WTC11 (cell line): ENCODE results near the gene GPX4. TPM values are rescaled to one million over a fixed set of nuclear protein-coding genes. Genes with fewer than 3 reads are reported as not detected.

ENCODE experiments used
- ATAC-seq: fragments of 200-7000 bp; cut with Tn5 transposase; 2 replicates; pipeline ENCODE4 v1.10.0; 2021; ENCODE audit warnings: mild to moderate bottlenecking, moderate library complexity
- CTCF ChIA-PET: fragments of 300-600 bp; sonication (Branson Sonifier 250); formaldehyde crosslinking; loops from one replicate; lab custom pipeline; 2021; ENCODE audit warnings: antibody characterized with exemption; lab: Charles Lee
- POLR2A ChIA-PET: fragments of 350-600 bp; sonication (Branson Sonifier 250); formaldehyde crosslinking; loops from one replicate; lab custom pipeline; 2021; ENCODE audit warnings: antibody characterized with exemption; lab: Charles Lee
- DNase-seq: peaks from one replicate; pipeline ENCODE4 v3.0.0; 2021; ENCODE audit warnings: low spot score
- H3K27ac Mint-ChIP-seq: 2 replicates; pipeline ENCODE4 v1.8.0; 2021; ENCODE audit warnings: mixed read lengths
- H3K27me3 Mint-ChIP-seq: 2 replicates; pipeline ENCODE4 v1.8.0; 2021; ENCODE audit warnings: low read depth, mild to moderate bottlenecking, moderate library complexity, mixed read lengths
- H3K36me3 Mint-ChIP-seq: 2 replicates; pipeline ENCODE4 v1.8.0; 2021; ENCODE audit warnings: mixed read lengths
- H3K4me1 Mint-ChIP-seq: 2 replicates; pipeline ENCODE4 v1.8.0; 2022; ENCODE audit warnings: mixed read lengths
- H3K4me3 Mint-ChIP-seq: 2 replicates; pipeline ENCODE4 v1.8.0; 2021; ENCODE audit warnings: mild to moderate bottlenecking, moderate library complexity, mixed read lengths
- H3K9me3 Mint-ChIP-seq: 2 replicates; pipeline ENCODE4 v1.8.0; 2021; ENCODE audit warnings: mixed read lengths
- AFF4 ChIP-seq: sonication (generic); formaldehyde crosslinking; IDR thresholded peaks from 2 replicates; pipeline ENCODE4 v1.8.1; 2023; ENCODE audit warnings: mild to moderate bottlenecking, missing genetic modification reagents, borderline replicate concordance
- ATF3 ChIP-seq: sonication (generic); formaldehyde crosslinking; conservative IDR thresholded peaks from 2 replicates; pipeline ENCODE4 v1.8.1; 2022; ENCODE audit warnings: mild to moderate bottlenecking, missing genetic modification reagents
- CTCF ChIP-seq: fragments of 200-600 bp; IDR thresholded peaks from 2 replicates; pipeline ENCODE4 v1.8.0; 2022; ENCODE audit warnings: antibody characterized with exemption
- E2F5 ChIP-seq: sonication (generic); formaldehyde crosslinking; IDR thresholded peaks from 2 replicates; pipeline ENCODE4 v1.8.1; 2022; ENCODE audit warnings: mild to moderate bottlenecking, moderate library complexity, missing genetic modification reagents
- FOXJ3 ChIP-seq: sonication (generic); formaldehyde crosslinking; IDR thresholded peaks from 2 replicates; pipeline ENCODE4 v1.9.0; 2021; ENCODE audit warnings: missing genetic modification reagents, mild to moderate bottlenecking, borderline replicate concordance
- FOXK1 ChIP-seq: sonication (generic); formaldehyde crosslinking; IDR thresholded peaks from 2 replicates; pipeline ENCODE4 v1.8.0; 2022; ENCODE audit warnings: mild to moderate bottlenecking, moderate library complexity, missing genetic modification reagents
- FOXP1 ChIP-seq: sonication (generic); formaldehyde crosslinking; IDR thresholded peaks from 2 replicates; pipeline ENCODE4 v1.8.0; 2022; ENCODE audit warnings: missing genetic modification reagents, mild to moderate bottlenecking, moderate library complexity, borderline replicate concordance
- GTF2I ChIP-seq: fragments of 250-450 bp; sonication (Bioruptor Pico); conservative IDR thresholded peaks from 2 replicates; pipeline ENCODE4 v1.4.0; 2021; ENCODE audit warnings: mild to moderate bottlenecking
- MAX ChIP-seq: sonication (generic); formaldehyde crosslinking; IDR thresholded peaks from 2 replicates; pipeline ENCODE4 v1.8.0; 2022; ENCODE audit warnings: mild to moderate bottlenecking, missing genetic modification reagents
- RELA ChIP-seq: sonication (generic); formaldehyde crosslinking; IDR thresholded peaks from 2 replicates; pipeline ENCODE4 v1.8.1; 2022; ENCODE audit warnings: missing genetic modification reagents, mild to moderate bottlenecking, borderline replicate concordance
- SP1 ChIP-seq: sonication (generic); formaldehyde crosslinking; conservative IDR thresholded peaks from 2 replicates; pipeline ENCODE4 v1.8.1; 2022; ENCODE audit warnings: missing genetic modification reagents
- TCF7 ChIP-seq: sonication (generic); formaldehyde crosslinking; IDR thresholded peaks from 2 replicates; pipeline ENCODE4 v1.8.0; 2022; ENCODE audit warnings: mild to moderate bottlenecking, low read depth, missing genetic modification reagents, moderate library complexity
- ZNF281 ChIP-seq: sonication (generic); formaldehyde crosslinking; IDR thresholded peaks from 2 replicates; pipeline ENCODE4 v1.8.0; 2023; ENCODE audit warnings: mild to moderate bottlenecking, missing genetic modification reagents
- ZNF423 ChIP-seq: fragments of 250-450 bp; sonication (Bioruptor Pico); IDR thresholded peaks from 2 replicates; pipeline ENCODE4 v2.1.2; 2022; ENCODE audit warnings: mild to moderate bottlenecking, moderate library complexity
- total RNA-seq: library from RNA; stranded (reverse); gene quantifications from 3 replicates; pipeline ENCODE4 v1.2.3, GENCODE V29; 2021

GPX4 gene
- total RNA-seq, 1 experiment from 2014 or later, result 363 TPM

- POLR2A ChIA-PET, result interaction anchor here (0.7 to 1.0 kb wide), 2 partner anchors 10 to 71 kb away, joined by 3 to 4 read pairs; partner anchors contain the start of gene ABCA7
- H3K36me3 Mint-ChIP-seq, result no peaks in the 10 kb centered on the region
- peaks cover 2% of the 10 kb centered on the region; the same call in 1 of the 2 replicates for H3K4me1 Mint-ChIP-seq
- TF ChIP-seq TCF7 (CRISPR knock-in tag) (no peak), FOXJ3 (CRISPR knock-in tag) (no peak)
- DNase-seq (no peak), ATAC-seq (no peak)
- H3K27ac Mint-ChIP-seq, result no peak overlapping the region
- H3K27me3 Mint-ChIP-seq, result no peaks in the 10 kb centered on the region
- no peaks in the 10 kb centered on the region for H3K9me3 Mint-ChIP-seq
- CTCF ChIA-PET, result interaction anchor here (0.6 to 3.0 kb wide), 18 partner anchors 8 to 133 kb away, joined by 3 to 69 read pairs (median 20); partner anchors contain the start of genes ARHGAP45, GPX4 and POLR2E
- no peak overlapping the region for H3K4me3 Mint-ChIP-seq
Observed at GRCh38 chr19:1111641-1112267, 8.0 kb downstream of the GPX4 start.

- no peaks in the 10 kb centered on the region for H3K27me3 Mint-ChIP-seq
- ChIA-PET POLR2A (interaction anchor here (0.7 to 1.1 kb wide), 4 partner anchors 9 to 126 kb away, joined by 3 to 4 read pairs (median 4); partner anchors contain the start of genes ABCA7 and CBARP), CTCF (interaction anchor here (0.6 to 3.0 kb wide), 49 partner anchors 8 to 157 kb away, joined by 3 to 69 read pairs (median 7); partner anchors contain the start of genes ABCA7, ARHGAP45, CBARP and CIRBP)
- ATAC-seq (peak; percentile 57), DNase-seq (peak; percentile 84)
- H3K9me3 Mint-ChIP-seq, result no peaks in the 10 kb centered on the region
- H3K4me3 Mint-ChIP-seq, result no peak overlapping the region
- H3K36me3 Mint-ChIP-seq, result no peaks in the 10 kb centered on the region
- TF ChIP-seq RELA (0 out of 2 replicates have a peak, but pooled peaks have one; percentile 37), MAX (CRISPR knock-in tag) (0 out of 2 replicates have a peak, but pooled peaks have one; percentile 20), FOXP1 (CRISPR knock-in tag) (peak; percentile 64; the same call in 1 of the 2 replicates), AFF4 (CRISPR knock-in tag) (no peak), ATF3 (CRISPR knock-in tag) (no peak)
- peaks cover 2% of the 10 kb centered on the region; the same call in 1 of the 2 replicates for H3K4me1 Mint-ChIP-seq
- no peak overlapping the region; the same call in 1 of the 2 replicates for H3K27ac Mint-ChIP-seq
Observed at GRCh38 chr19:1112268-1113029, 8.7 kb downstream of the GPX4 start.

- no peaks in the 10 kb centered on the region for H3K27me3 Mint-ChIP-seq
- CTCF ChIA-PET, result interaction anchor here (0.6 to 3.0 kb wide), 53 partner anchors 9 to 156 kb away, joined by 3 to 69 read pairs (median 6); partner anchors contain the start of genes ABCA7, ARHGAP45, ATP5F1D and CBARP
- POLR2A ChIA-PET, result interaction anchor here (0.8 to 1.1 kb wide), 4 partner anchors 10 to 156 kb away, joined by 3 to 4 read pairs (median 4); partner anchors contain the start of genes CBARP and CIRBP
- no peaks in the 10 kb centered on the region for H3K36me3 Mint-ChIP-seq
- no peaks in the 10 kb centered on the region for H3K9me3 Mint-ChIP-seq
- H3K4me3 Mint-ChIP-seq, result no peak overlapping the region
- H3K27ac Mint-ChIP-seq, result no peak overlapping the region; the same call in 1 of the 2 replicates
- peaks cover 2% of the 10 kb centered on the region; the same call in 1 of the 2 replicates for H3K4me1 Mint-ChIP-seq
- TF ChIP-seq GTF2I (CRISPR knock-in tag) (no peak), FOXK1 (CRISPR knock-in tag) (0 out of 2 replicates have a peak, but pooled peaks have one; percentile 12), TCF7 (CRISPR knock-in tag) (0 out of 2 replicates have a peak, but pooled peaks have one; percentile 43), SP1 (CRISPR knock-in tag) (peak; percentile 96), ZNF423 (CRISPR knock-in tag) (peak; percentile 52; the same call in 1 of the 2 replicates), CTCF (peak; percentile 74), E2F5 (CRISPR knock-in tag) (no peak), ZNF281 (CRISPR knock-in tag) (0 out of 2 replicates have a peak, but pooled peaks have one; percentile 41)
- ATAC-seq (peak; percentile 81), DNase-seq (peak; percentile 98)
Observed at GRCh38 chr19:1113030-1113985, 9.5 kb downstream of the GPX4 start.
